Activated T-cell treated with anti-CD3 and anti-CD28 coated beads, Interleukin-2, amount 50 U/mL, for 4 hours (primary cell): ENCODE results near the gene FAM83F. TPM values are rescaled to one million over a fixed set of nuclear protein-coding genes. Genes with fewer than 3 reads are reported as not detected.
"Not testable (repeated sequence)": the region's sequence is repeated elsewhere in the genome, so short reads cannot be mapped to it uniquely, and the experiment has no call there.

Experiments
- ATAC-seq, 2 donors: fragments of 200-7000 bp; cut with Tn5 transposase; one replicate each; pipeline ENCODE4 v1.10.0; 2021
- DNase-seq: peaks from one replicate; pipeline ENCODE4 v3.0.0-alpha.2; 2020
- H3K27me3 Mint-ChIP-seq: one replicate; pipeline ENCODE4 v1.8.0; 2021; ENCODE audit warnings: low read depth, mixed read lengths
- H3K36me3 Mint-ChIP-seq: one replicate; pipeline ENCODE4 v1.8.0; 2022; ENCODE audit warnings: mixed read lengths; ENCODE audit not compliant: insufficient read depth
- H3K4me1 Mint-ChIP-seq: one replicate; pipeline ENCODE4 v1.8.0; 2021; ENCODE audit warnings: low read depth, mixed read lengths
- H3K4me3 Mint-ChIP-seq: one replicate; pipeline ENCODE4 v1.8.0; 2021; ENCODE audit warnings: mild to moderate bottlenecking, moderate library complexity, mixed read lengths
- H3K9me3 Mint-ChIP-seq: one replicate; pipeline ENCODE4 v1.8.0; 2021; ENCODE audit warnings: mixed read lengths
- total RNA-seq, 3 donors: library from RNA; stranded (reverse); gene quantifications; one replicate each; pipeline ENCODE4 v1.2.1, GENCODE V29; 2021

Gene FAM83F
- total RNA-seq, 3 donors from 2014 or later: 1.4 to 2.1 (median 2.0) TPM

DNA sequence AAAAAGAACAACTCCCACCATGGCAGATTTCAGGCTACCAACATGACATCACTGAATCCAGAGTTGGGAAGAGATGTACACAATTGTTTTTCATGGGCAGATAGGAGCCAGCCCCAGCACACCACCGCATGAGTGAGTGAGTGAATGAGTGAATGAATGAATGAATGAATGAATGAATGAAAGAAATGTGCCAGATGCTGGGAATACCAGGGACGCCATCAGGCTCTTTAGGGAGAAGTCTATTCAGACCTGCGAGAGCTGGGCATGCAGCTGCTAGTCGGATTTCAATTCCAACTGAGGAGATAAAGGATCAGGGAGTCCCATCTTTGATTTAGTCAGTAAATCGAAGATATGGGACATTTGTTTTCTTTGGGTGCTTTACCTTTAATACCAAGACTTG is 15.3 kb upstream of the FAM83F start:
- DNase-seq (no peak), ATAC-seq (no peak)
- Mint-ChIP-seq H3K4me1 (peaks cover 18% of the 10 kb centered on the region), H3K27me3 (no peaks in the 10 kb centered on the region), H3K9me3 (no peaks in the 10 kb centered on the region), H3K4me3 (no peak overlapping the region), H3K36me3 (peaks cover 17% of the 10 kb centered on the region)

DNA sequence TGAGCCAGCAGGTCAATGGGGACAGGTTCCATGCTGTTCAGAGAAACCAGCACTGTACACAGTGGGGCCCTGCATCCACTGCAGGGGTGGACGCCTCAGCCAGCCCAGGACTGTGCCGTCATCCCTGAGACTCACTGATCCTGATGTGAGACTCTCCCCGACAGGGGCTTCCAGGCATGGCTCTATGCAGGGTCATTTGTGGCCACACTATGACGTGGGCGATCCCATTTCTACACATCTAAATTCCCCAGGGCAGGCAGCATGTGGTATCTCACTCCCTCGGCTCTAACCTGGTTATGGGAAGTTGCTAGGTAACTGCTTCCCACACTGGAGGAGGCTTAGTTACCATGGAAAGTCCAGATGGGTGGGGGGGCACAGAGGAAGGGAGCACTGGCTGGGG is 14.2 kb upstream of the FAM83F start:
- H3K36me3 Mint-ChIP-seq: peaks cover 9% of the 10 kb centered on the region
- ATAC-seq (no peak), DNase-seq (no peak)
- no peaks in the 10 kb centered on the region for H3K9me3 Mint-ChIP-seq
- no peaks in the 10 kb centered on the region for H3K27me3 Mint-ChIP-seq
- H3K4me1 Mint-ChIP-seq: peaks cover 21% of the 10 kb centered on the region
- H3K4me3 Mint-ChIP-seq: no peak overlapping the region

DNA sequence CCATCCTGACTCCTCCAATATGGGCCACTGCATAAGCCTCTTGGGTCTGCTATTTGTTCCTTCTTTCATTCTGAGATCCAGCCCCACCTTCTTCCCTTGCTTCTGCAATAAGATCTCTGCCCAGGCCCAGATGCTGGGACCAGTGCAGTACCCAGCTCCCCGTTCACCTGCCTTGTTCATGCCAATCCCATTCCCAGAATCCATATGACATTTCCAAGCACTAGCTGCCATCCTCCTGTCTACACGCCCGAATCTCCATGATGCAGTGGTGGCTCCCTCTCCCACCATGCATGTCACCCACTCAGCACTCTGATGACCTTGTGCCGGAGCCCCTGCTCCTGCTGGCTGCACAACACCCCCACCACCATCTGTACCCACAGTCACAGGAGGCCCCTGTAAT is 11.4 kb upstream of the FAM83F start:
- H3K36me3 Mint-ChIP-seq: no peaks in the 10 kb centered on the region
- ATAC-seq (no peak), DNase-seq (no peak)
- no peak overlapping the region for H3K4me3 Mint-ChIP-seq
- H3K9me3 Mint-ChIP-seq: no peaks in the 10 kb centered on the region
- H3K4me1 Mint-ChIP-seq: peaks cover 26% of the 10 kb centered on the region
- H3K27me3 Mint-ChIP-seq: no peaks in the 10 kb centered on the region

DNA sequence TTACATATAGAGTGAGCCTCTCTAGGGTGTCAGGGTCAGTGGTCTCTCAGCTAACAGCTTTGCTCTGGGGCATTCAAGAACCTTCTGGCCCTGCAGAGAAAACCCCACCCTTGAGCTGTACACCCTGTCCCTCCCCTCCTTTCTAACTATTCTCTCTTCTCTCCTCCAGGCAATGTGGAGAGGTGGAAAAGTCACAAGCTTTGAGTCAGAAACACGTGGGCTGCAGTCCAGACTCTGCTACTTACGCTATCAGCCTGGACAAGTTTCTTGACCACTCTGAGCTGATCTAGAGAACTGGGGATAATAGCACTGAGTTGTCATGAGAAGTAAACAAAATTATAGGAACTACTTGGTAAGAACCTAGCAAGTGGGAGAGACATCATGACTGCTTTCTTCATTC is 10.7 kb upstream of the FAM83F start:
- H3K4me3 Mint-ChIP-seq: no peak overlapping the region
- no peaks in the 10 kb centered on the region for H3K9me3 Mint-ChIP-seq
- DNase-seq: no peak
- H3K4me1 Mint-ChIP-seq: peaks cover 24% of the 10 kb centered on the region
- ATAC-seq: no peak
- no peaks in the 10 kb centered on the region for H3K36me3 Mint-ChIP-seq
- H3K27me3 Mint-ChIP-seq: no peaks in the 10 kb centered on the region

DNA sequence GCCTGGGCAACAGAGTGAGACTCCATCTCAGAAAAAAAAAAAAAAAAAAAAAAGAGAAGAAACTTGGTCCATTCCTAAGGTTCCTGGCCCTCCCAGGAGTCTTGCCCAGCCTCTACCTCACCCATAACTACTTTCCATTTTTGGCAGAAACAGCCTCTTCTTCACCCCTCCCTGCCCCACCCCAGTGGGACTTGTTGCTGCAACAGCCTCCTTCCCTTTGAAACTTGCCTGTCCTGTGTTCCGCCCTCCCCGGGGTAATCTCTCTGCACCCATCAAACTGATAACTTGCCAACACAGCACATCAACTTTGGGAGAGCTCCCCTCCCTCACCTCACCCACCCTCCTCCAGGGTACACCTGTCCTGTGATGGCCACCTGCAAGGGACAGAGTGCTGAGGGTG is 10.0 kb upstream of the FAM83F start:
- H3K4me3 Mint-ChIP-seq: no peak overlapping the region
- ATAC-seq: no peak

DNA sequence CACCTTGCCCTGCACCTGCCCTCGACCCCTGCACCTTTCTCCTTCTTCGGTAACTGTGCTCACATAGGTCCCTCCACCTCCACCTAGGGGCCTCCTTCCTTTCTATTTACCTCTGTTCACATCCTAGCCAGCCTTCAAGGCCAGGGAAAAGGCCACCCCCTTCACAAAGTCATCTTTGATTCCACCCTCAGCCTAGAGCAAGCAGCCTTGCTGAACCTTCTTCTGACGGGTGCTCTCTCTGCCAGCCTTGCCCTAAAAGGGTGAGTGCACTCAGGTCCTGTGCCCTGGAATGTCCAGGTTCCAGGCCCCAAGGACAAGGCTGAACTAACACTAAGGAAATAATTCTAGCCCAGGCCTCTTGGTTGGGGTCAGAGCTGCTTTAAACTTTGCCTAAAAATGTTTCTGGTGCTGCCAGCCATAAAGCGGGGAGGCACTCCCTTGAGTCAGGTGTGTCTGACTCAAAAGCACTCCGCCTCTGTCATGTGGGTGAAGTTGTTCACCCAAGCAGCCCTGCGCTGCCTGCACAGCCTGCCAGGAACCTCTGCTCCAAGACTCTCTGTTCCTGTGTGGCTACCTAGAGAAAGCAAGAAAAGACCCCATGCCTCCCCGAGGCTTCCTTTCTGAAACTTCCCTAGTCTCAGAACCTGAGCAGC is 9.2 kb upstream of the FAM83F start:
- no peak for DNase-seq
- ATAC-seq: peak; percentile 84 to 92
- no peaks in the 10 kb centered on the region for H3K27me3 Mint-ChIP-seq
- peaks cover 11% of the 10 kb centered on the region for H3K4me1 Mint-ChIP-seq
- no peaks in the 10 kb centered on the region for H3K36me3 Mint-ChIP-seq
- H3K9me3 Mint-ChIP-seq: no peaks in the 10 kb centered on the region
- H3K4me3 Mint-ChIP-seq: no peak overlapping the region

More for the DNA sequence above, 10.0 kb upstream of the FAM83F start:
- Mint-ChIP-seq H3K9me3 (no peaks in the 10 kb centered on the region), H3K27me3 (no peaks in the 10 kb centered on the region), H3K4me1 (peaks cover 18% of the 10 kb centered on the region), H3K36me3 (no peaks in the 10 kb centered on the region)
- DNase-seq: no peak

DNA sequence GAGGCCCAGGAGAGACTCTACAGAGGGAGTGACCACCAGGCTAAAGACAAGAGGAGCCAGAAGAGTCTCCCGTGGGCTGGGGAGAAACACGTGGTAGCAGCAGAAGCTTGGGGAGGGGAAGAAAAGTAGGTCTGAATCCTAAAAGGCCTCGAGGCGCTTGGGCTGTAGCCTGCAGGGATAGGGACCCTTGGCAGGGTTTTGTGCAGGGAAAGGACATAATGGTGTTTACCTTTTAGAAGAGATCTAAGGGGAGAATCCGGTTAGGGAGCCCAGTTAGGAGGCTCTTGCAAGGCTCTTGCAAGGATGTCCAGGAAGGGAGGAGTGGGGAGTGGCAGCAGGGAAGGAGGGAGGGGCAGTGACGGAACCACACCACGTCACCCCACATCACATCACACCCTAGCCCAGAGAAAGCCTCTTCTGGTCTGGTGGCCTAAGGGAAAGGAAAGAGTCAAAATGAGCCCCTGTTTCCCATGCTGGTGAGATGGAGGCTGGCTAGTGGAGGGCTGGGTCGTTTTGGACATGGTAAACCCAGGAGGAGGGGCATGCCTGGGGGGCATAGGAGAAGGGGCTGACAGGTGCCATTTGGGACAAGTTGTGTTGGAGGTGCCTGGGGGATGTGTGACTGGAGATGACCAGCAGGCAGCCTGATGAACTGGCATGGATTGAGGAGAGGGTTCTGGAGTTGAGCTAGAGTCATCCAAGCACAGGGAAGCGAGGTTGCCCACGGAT is 6.2 kb upstream of the FAM83F start:
- ATAC-seq (no peak), DNase-seq (no peak)
- Mint-ChIP-seq H3K36me3 (no peaks in the 10 kb centered on the region), H3K27me3 (peaks cover 13% of the 10 kb centered on the region), H3K4me1 (peaks cover 8% of the 10 kb centered on the region), H3K9me3 (no peaks in the 10 kb centered on the region), H3K4me3 (no peak overlapping the region)

DNA sequence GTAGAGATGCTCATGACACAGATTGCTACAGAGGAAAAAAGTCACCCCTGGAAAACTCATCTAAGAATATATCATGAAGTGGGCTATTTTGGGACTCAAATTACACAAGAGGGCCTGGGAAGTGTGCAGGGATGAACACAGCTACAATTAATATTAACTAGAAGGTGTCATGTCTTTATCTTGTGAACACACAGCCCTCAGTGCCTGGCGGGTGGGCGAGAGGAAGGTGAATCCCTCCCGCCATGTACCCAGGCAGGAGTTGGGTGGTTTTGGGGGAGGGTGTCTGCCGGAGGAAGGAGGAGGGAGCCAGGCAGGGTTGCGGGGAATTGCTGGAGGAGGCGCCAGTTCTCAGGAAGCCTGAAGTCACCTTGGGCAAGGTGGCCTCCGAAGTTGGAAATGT is 5.1 kb upstream of the FAM83F start:
- Mint-ChIP-seq H3K4me1 (peaks cover 16% of the 10 kb centered on the region), H3K4me3 (no peak overlapping the region), H3K36me3 (no peaks in the 10 kb centered on the region), H3K27me3 (peaks cover 19% of the 10 kb centered on the region), H3K9me3 (no peaks in the 10 kb centered on the region)
- DNase-seq (no peak), ATAC-seq (no peak)

DNA sequence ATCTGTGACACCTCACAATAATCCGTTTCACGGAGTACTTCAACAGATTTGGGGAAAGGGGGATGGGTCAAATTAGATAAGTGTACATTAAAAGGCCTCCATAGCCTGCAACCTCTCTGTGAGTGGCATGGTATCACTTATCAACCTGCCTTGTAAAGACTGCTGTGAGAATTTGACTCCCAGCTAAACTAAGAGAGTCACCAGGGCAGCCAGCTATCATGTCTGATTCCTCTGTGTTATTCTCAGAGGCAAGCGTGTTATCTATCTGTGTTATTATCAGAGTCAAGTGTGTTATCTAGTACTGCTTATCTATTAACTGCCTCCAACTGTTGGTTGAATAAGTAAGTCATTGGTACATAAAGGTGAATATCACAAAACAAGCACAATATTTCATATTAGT is 4.1 kb upstream of the FAM83F start:
- Mint-ChIP-seq H3K9me3 (no peaks in the 10 kb centered on the region), H3K4me3 (no peak overlapping the region), H3K27me3 (peaks cover 21% of the 10 kb centered on the region), H3K36me3 (no peaks in the 10 kb centered on the region), H3K4me1 (peaks cover 12% of the 10 kb centered on the region)
- ATAC-seq (no peak), DNase-seq (no peak)

DNA sequence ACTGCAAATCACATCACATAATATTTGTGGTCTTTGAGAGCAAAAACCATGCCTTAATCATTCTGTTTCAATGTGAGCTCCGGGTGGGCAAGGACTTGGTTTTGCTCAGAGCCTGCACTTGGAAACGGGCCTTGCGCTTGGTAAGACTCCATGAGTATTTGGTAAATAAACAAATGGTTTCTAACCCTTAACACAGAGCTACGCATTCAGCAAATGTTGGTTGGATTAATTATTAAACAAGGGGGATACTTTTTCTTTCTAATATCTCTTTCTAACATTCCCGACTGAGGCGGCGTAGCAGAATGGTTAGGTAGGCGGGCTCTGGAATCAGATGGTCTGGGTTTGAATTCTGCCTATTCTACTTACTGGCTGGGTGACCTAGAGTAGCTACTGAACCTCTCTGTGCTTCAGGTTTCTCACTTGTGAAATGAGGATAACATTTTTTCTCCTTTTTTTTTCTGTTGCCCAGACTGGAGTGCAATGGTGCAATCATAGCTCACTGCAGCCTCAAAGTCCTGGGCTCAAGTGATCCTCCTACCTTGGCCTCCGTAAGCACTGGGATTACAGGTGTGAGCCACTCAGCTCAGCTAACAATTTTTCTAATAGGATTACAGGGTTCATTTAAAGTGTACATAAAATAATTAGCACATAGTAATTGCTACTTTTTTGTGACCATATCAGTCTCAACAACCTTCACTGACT is 3.4 kb upstream of the FAM83F start:
- peaks cover 27% of the 10 kb centered on the region for H3K27me3 Mint-ChIP-seq
- ATAC-seq: no peak

DNA sequence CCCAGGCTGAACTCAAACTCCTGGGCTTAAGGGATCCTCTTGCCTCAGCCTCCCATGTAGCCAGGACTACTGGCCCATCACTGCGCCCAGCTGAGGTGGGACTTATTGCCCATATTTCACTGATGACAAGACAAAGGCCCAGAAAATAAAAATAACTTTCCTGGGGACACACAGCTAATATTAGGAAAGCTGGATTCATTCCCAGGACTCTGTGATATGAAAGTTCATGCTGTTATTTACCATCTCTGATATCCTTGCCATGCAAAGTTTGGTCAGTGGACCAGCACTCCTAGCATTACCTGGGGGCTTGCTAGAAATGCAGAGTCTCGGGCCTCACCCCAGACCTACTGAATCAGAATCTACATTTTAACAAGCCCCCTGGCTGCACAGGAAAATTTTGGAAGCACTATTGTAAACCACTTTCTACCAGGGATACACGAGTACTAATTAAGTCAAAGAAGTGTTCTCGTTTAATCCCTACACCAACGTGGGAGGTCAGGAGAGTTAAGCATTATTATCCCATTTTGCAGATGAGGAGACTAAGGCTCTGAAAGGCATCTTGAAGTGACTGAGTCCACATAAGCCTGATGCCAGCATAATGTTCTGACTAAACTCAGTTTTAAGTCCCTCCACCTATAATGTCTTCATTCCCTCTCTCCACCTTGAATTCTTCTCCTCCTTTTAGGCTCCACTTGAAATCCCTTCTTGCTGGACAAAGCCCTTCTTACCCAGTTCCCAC is 2.5 kb upstream of the FAM83F start:
- DNase-seq: no peak
- Mint-ChIP-seq H3K27me3 (peaks cover 31% of the 10 kb centered on the region), H3K4me3 (no peak overlapping the region), H3K4me1 (peaks cover 8% of the 10 kb centered on the region), H3K9me3 (no peaks in the 10 kb centered on the region), H3K36me3 (no peaks in the 10 kb centered on the region)
- ATAC-seq: no peak

More for the DNA sequence above, 3.4 kb upstream of the FAM83F start:
- H3K36me3 Mint-ChIP-seq: no peaks in the 10 kb centered on the region
- H3K9me3 Mint-ChIP-seq: no peaks in the 10 kb centered on the region
- H3K4me1 Mint-ChIP-seq: peaks cover 8% of the 10 kb centered on the region
- no peak overlapping the region for H3K4me3 Mint-ChIP-seq
- DNase-seq: no peak

DNA sequence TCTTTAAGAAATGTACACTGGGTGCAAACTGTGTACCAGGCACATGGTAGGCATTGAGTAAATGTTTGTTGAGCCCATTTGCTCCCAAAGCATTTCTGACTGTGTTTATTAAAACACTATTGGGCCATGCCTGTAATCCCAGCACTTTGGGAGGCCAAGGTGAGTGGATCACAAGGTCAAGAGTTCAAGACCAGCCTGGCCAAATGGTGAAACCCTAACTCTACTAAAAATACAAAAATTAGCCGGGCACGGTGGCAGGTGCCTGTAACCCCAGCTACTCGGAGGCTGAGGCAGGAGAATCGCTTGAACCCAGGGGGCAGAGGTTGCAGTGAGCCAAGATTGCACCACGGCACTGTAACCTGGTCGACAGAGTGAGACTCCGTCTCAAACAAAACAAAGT is 1.9 kb upstream of the FAM83F start:
- H3K36me3 Mint-ChIP-seq, H3K4me1 Mint-ChIP-seq, ATAC-seq, H3K9me3 Mint-ChIP-seq, H3K4me3 Mint-ChIP-seq, DNase-seq: not testable (repeated sequence)
- peaks cover 34% of the 10 kb centered on the region for H3K27me3 Mint-ChIP-seq

DNA sequence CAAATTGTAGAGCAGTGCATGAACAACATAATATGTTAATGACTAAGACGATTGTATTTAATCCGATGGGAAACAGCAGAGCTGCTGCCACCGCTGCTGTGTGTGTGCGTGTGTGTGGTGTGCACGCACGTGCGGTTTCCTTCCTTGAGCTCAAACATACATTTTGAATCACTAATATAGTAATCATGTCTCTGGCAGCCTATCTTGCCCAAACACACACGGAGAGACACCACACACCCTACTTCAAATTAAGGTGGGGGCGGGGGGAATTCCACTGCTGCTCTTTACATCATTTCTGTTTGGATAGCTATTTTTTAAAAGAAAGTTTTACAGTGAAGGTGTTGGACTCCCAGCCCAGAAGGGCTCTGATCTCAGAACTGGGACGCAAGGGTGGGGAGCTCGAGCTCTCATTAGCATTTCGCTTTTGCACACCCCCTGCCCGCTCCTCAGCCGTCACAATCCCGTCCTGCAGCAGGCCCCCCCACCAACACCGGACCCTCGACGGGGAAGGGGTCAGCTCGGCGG is 651 bp upstream of the FAM83F start:
- DNase-seq (peak; percentile 62), ATAC-seq (peak; percentile 84 to 88)
- H3K36me3 Mint-ChIP-seq: no peaks in the 10 kb centered on the region
- peaks cover 8% of the 10 kb centered on the region for H3K4me1 Mint-ChIP-seq
- no peaks in the 10 kb centered on the region for H3K9me3 Mint-ChIP-seq
- H3K27me3 Mint-ChIP-seq: peaks cover 34% of the 10 kb centered on the region
- peak overlapping the region; percentile 76 for H3K4me3 Mint-ChIP-seq
